Caco-2 (cell line): ENCODE measurements around the gene PKD1L1. TPM values are rescaled to one million over a fixed set of nuclear protein-coding genes. Genes with fewer than 3 reads are reported as not detected.

Experiments used
- BruUV-seq: library from RNA; stranded (reverse); fragments of 400-500 nt; replicated peaks from 2 replicates; lab custom pipeline; 2021; lab: Mats Ljungman, UMichigan
- CTCF ChIA-PET: fragments of 300-600 bp; sonication (Branson Sonifier 250); formaldehyde crosslinking; loops from one replicate; lab custom pipeline; 2022; ENCODE audit warnings: antibody characterized with exemption; lab: Charles Lee
- POLR2A ChIA-PET: fragments of 300-600 bp; sonication (Branson Sonifier 250); formaldehyde crosslinking; loops from one replicate; lab custom pipeline; 2022; ENCODE audit warnings: antibody characterized with exemption; lab: Charles Lee
- DNase-seq, 2 experiments: peaks; one replicate each; pipeline versions ENCODE4 v3.0.0 to v3.0.0-alpha.2; 2020 to 2022
- H3K27me3 ChIP-seq: replicated peaks from 2 replicates; pipeline ENCODE4 v1.6.0; 2011; ENCODE audit warnings: low read length; ENCODE audit not compliant: control insufficient read depth, insufficient read depth
- H3K36me3 ChIP-seq: 2 replicates; pipeline ENCODE4 v1.5.1; 2011; ENCODE audit warnings: low read length; ENCODE audit not compliant: control insufficient read depth, insufficient read depth
- H3K4me1 ChIP-seq: fragments of 250-450 bp; sonication (Bioruptor Pico); 2 replicates; pipeline ENCODE4 v1.5.1; 2020; ENCODE audit warnings: mild to moderate bottlenecking
- H3K4me3 ChIP-seq: 2 replicates; pipeline ENCODE4 v1.5.1; 2011; ENCODE audit warnings: low read depth, mild to moderate bottlenecking, control low read depth, low read length
- H3K9me3 ChIP-seq: fragments of 250-450 bp; sonication (Bioruptor Pico); 2 replicates; pipeline ENCODE4 v1.5.1; 2020; ENCODE audit warnings: mild to moderate bottlenecking, moderate library complexity
- H3K27ac Mint-ChIP-seq: one replicate; pipeline ENCODE4 v1.8.0; 2022; ENCODE audit warnings: mixed read lengths; ENCODE audit not compliant: unreplicated experiment
- H3K27me3 Mint-ChIP-seq: one replicate; pipeline ENCODE4 v1.8.0; 2022; ENCODE audit warnings: mixed read lengths; ENCODE audit not compliant: insufficient read depth, unreplicated experiment
- H3K36me3 Mint-ChIP-seq: one replicate; pipeline ENCODE4 v1.8.0; 2022; ENCODE audit warnings: mild to moderate bottlenecking, mixed read lengths; ENCODE audit not compliant: insufficient read depth, unreplicated experiment
- H3K4me1 Mint-ChIP-seq: one replicate; pipeline ENCODE4 v1.8.0; 2022; ENCODE audit warnings: low read depth, mixed read lengths; ENCODE audit not compliant: unreplicated experiment
- H3K4me3 Mint-ChIP-seq: one replicate; pipeline ENCODE4 v1.8.0; 2022; ENCODE audit warnings: mild to moderate bottlenecking, moderate library complexity, mixed read lengths; ENCODE audit not compliant: unreplicated experiment
- H3K9me3 Mint-ChIP-seq: one replicate; pipeline ENCODE4 v1.8.0; 2022; ENCODE audit warnings: mixed read lengths; ENCODE audit not compliant: unreplicated experiment
- CTCF ChIP-seq, 2 experiments: fragments of 200-600 bp in 1 of 2; IDR thresholded peaks; 1 replicate in 1 of 2; 2 replicates in 1 of 2; pipeline versions ENCODE4 v1.5.1 to v1.8.0; 2011 to 2022; ENCODE audit warnings: antibody characterized with exemption in 1 of 2, control low read depth in 1 of 2, inconsistent platforms in 1 of 2, low read depth in 1 of 2, low read length in 1 of 2, mild to moderate bottlenecking in 1 of 2, moderate library complexity in 1 of 2; ENCODE audit not compliant: insufficient read depth in 1 of 2, severe bottlenecking in 1 of 2, unreplicated experiment in 1 of 2
- intact Hi-C: fragments of 100-400 bp; cut with micrococcal nuclease; formaldehyde crosslinking; loops from one replicate; pipeline ENCODE4 v1.10.0; 2022; ENCODE audit not compliant: unreplicated experiment
- total RNA-seq: library from RNA; stranded (reverse); gene quantifications from 2 replicates; pipeline ENCODE4 v1.2.3, GENCODE V29; 2022

The PKD1L1 gene
- total RNA-seq, 1 experiment from 2014 or later: 0.25 TPM

- Histone ChIP-seq H3K4me3 (no peak overlapping the region), H3K4me1 (peaks cover 14% of the 10 kb centered on the region), H3K27me3 (no peaks in the 10 kb centered on the region), H3K36me3 (no peaks in the 10 kb centered on the region), H3K9me3 (no peaks in the 10 kb centered on the region)
- no peak for DNase-seq
- no peak overlapping the region for H3K4me3 Mint-ChIP-seq
- no TSS peak for BruUV-seq
- no peak for TF ChIP-seq CTCF (IDR thresholded peaks at IDR 0.05; ENCODE audit: insufficient read depth in 1 of 2, low read depth in 1 of 2, low read length in 1 of 2, severe bottlenecking in 1 of 2, unreplicated experiment in 1 of 2)
- H3K4me1 Mint-ChIP-seq: peaks cover 19% of the 10 kb centered on the region
- H3K36me3 Mint-ChIP-seq: no peaks in the 10 kb centered on the region
- intact Hi-C loops: no loop called here
- H3K27me3 Mint-ChIP-seq: no peaks in the 10 kb centered on the region
- ChIA-PET POLR2A (no interaction called here), CTCF (no interaction called here)
- H3K27ac Mint-ChIP-seq: peak overlapping the region; percentile 30
- no peaks in the 10 kb centered on the region for H3K9me3 Mint-ChIP-seq
Measured at GRCh38 chr7:47739301-47739875, 208.9 kb downstream of the PKD1L1 start.

GRCh38 chr7:47738563-47739166 is 209.6 kb downstream of the PKD1L1 start:
- Histone ChIP-seq H3K4me1 (peaks cover 21% of the 10 kb centered on the region), H3K36me3 (no peaks in the 10 kb centered on the region), H3K9me3 (no peaks in the 10 kb centered on the region), H3K4me3 (no peak overlapping the region), H3K27me3 (no peaks in the 10 kb centered on the region)
- H3K9me3 Mint-ChIP-seq: no peaks in the 10 kb centered on the region
- intact Hi-C loops: no loop called here
- no peaks in the 10 kb centered on the region for H3K27me3 Mint-ChIP-seq
- POLR2A ChIA-PET: no interaction called here
- no peak overlapping the region for H3K27ac Mint-ChIP-seq
- no peak for TF ChIP-seq CTCF (IDR thresholded peaks at IDR 0.05; ENCODE audit: insufficient read depth in 1 of 2, low read depth in 1 of 2, low read length in 1 of 2, severe bottlenecking in 1 of 2, unreplicated experiment in 1 of 2)
- no peaks in the 10 kb centered on the region for H3K36me3 Mint-ChIP-seq
- H3K4me3 Mint-ChIP-seq: no peak overlapping the region
- H3K4me1 Mint-ChIP-seq: peaks cover 25% of the 10 kb centered on the region
- DNase-seq: no peak
- no TSS peak for BruUV-seq
- CTCF ChIA-PET: no interaction called here

GRCh38 chr7:47737601-47738000 is 210.7 kb downstream of the PKD1L1 start:
- Mint-ChIP-seq H3K36me3 (no peaks in the 10 kb centered on the region), H3K4me3 (no peak overlapping the region), H3K4me1 (peaks cover 25% of the 10 kb centered on the region), H3K27me3 (no peaks in the 10 kb centered on the region), H3K9me3 (no peaks in the 10 kb centered on the region), H3K27ac (no peak overlapping the region)
- Histone ChIP-seq H3K27me3 (no peaks in the 10 kb centered on the region), H3K9me3 (no peaks in the 10 kb centered on the region), H3K4me1 (peaks cover 23% of the 10 kb centered on the region), H3K36me3 (no peaks in the 10 kb centered on the region), H3K4me3 (no peak overlapping the region)
- ChIA-PET POLR2A (no interaction called here), CTCF (no interaction called here)
- intact Hi-C loops: no loop called here
- BruUV-seq: no TSS peak
- TF ChIP-seq CTCF (IDR thresholded peaks at IDR 0.05; ENCODE audit: insufficient read depth in 1 of 2, low read depth in 1 of 2, low read length in 1 of 2, severe bottlenecking in 1 of 2, unreplicated experiment in 1 of 2): no peak
- DNase-seq: no peak
